ENCODE data around the gene IMMP2L. TPM values are rescaled to one million over a fixed set of nuclear protein-coding genes. Genes with fewer than 3 reads are reported as not detected.

The IMMP2L gene
- total and polyA plus RNA-seq, 4 donors, result 7.3 to 21.1 (median 12.4) TPM

DNA sequence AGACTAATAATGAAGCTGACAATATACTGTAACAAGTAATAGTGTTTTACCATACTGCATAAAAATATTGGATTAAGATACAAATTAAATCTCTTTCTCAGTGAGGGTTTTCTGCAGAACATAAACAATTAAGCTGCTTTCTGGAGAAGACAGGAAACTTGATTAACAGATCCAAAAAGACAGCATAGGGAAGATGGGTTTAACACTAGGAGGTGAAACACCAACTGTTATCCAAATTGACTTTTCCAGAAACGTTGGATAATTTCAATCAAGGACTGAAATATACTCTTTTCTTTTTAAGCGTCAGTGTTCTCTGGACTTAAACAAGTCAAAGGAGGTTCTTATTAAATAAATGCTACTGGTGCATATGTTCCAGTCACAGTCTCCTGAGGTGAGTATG lies 45.3 kb upstream of the IMMP2L start:
- DNase-seq (ENCODE audit: low spot score), result no peak
- Histone ChIP-seq H3K9ac (ENCODE audit: low read depth in 1 of 2, low read length in 2 of 2) (no peak overlapping the region), H3K36me3 (ENCODE audit: control insufficient read depth in 4 of 4, insufficient read depth in 3 of 4, low read depth in 1 of 4, low read length in 3 of 4) (no peaks in the 10 kb centered on the region), H3K27me3 (ENCODE audit: control insufficient read depth in 4 of 4, insufficient read depth in 4 of 4, low read length in 3 of 4) (no peaks in the 10 kb centered on the region), H3K4me1 (ENCODE audit: control insufficient read depth in 4 of 4, insufficient read depth in 4 of 4, low read length in 3 of 4) (no peaks in the 10 kb centered on the region), H3K9me3 (ENCODE audit: control insufficient read depth in 4 of 4, low read length in 3 of 4) (peaks cover 0 to 4% (median under 1%) of the 10 kb centered on the region in 4 donors), H3K27ac (ENCODE audit: low read depth in 1 of 2, low read length in 2 of 2) (no peak overlapping the region), H3K4me3 (ENCODE audit: low read depth in 1 of 3, low read length in 3 of 3) (no peak overlapping the region)
- WGBS, result 69% methylated on average over 2 of the region's 2 CpGs
- TF ChIP-seq JUND (IDR thresholded peaks at IDR 0.05) (no peak), GABPA (IDR thresholded peaks at IDR 0.05 in 1 of 2, conservative IDR thresholded peaks at IDR 0.05 in 1 of 2) (no peak), CTCF (IDR thresholded peaks at IDR 0.05; ENCODE audit: low read depth, low read length, missing input control) (no peak), RXRA (IDR thresholded peaks at IDR 0.05) (no peak), RAD21 (IDR thresholded peaks at IDR 0.05) (no peak), HNF4A (conservative IDR thresholded peaks at IDR 0.05) (no peak)

GRCh38 chr7:111605246-111605645 lies 43.0 kb upstream of the IMMP2L start:
- H3K4me1 ChIP-seq (ENCODE audit: control insufficient read depth in 4 of 4, insufficient read depth in 4 of 4, low read length in 3 of 4), result no peaks in the 10 kb centered on the region
- TF ChIP-seq, protein P1, sequence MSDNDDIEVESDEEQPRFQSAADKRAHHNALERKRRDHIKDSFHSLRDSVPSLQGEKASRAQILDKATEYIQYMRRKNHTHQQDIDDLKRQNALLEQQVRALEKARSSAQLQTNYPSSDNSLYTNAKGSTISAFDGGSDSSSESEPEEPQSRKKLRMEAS (IDR thresholded peaks at IDR 0.05), result no peak
- TF ChIP-seq SP1 (IDR thresholded peaks at IDR 0.05) (no peak), REST (IDR thresholded peaks at IDR 0.05) (no peak), FOXA1 (IDR thresholded peaks at IDR 0.05) (no peak), EGR1 (IDR thresholded peaks at IDR 0.05; ENCODE audit: low read depth in 2 of 2) (no peak), NR2F2 (IDR thresholded peaks at IDR 0.05) (no peak), GABPA (IDR thresholded peaks at IDR 0.05 in 1 of 2, conservative IDR thresholded peaks at IDR 0.05 in 1 of 2) (no peak), RXRA (IDR thresholded peaks at IDR 0.05) (no peak), RAD21 (IDR thresholded peaks at IDR 0.05) (no peak), JUND (IDR thresholded peaks at IDR 0.05) (no peak), YY1 (IDR thresholded peaks at IDR 0.05) (no peak)
- TF ChIP-seq, protein P2, sequence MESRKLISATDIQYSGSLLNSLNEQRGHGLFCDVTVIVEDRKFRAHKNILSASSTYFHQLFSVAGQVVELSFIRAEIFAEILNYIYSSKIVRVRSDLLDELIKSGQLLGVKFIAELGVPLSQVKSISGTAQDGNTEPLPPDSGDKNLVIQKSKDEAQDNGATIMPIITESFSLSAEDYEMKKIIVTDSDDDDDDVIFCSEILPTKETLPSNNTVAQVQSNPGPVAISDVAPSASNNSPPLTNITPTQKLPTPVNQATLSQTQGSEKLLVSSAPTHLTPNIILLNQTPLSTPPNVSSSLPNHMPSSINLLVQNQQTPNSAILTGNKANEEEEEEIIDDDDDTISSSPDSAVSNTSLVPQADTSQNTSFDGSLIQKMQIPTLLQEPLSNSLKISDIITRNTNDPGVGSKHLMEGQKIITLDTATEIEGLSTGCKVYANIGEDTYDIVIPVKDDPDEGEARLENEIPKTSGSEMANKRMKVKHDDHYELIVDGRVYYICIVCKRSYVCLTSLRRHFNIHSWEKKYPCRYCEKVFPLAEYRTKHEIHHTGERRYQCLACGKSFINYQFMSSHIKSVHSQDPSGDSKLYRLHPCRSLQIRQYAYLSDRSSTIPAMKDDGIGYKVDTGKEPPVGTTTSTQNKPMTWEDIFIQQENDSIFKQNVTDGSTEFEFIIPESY (IDR thresholded peaks at IDR 0.05), result no peak
- no peak overlapping the region for H3K4me3 ChIP-seq (ENCODE audit: low read depth in 1 of 3, low read length in 3 of 3)
- H3K9me3 ChIP-seq (ENCODE audit: control insufficient read depth in 4 of 4, low read length in 3 of 4), result peaks cover 0 to 4% (median under 1%) of the 10 kb centered on the region in 4 donors
- H3K36me3 ChIP-seq (ENCODE audit: control insufficient read depth in 4 of 4, insufficient read depth in 3 of 4, low read depth in 1 of 4, low read length in 3 of 4), result no peaks in the 10 kb centered on the region
- no peak for DNase-seq (ENCODE audit: low spot score)
- no peaks in the 10 kb centered on the region for H3K27me3 ChIP-seq (ENCODE audit: control insufficient read depth in 4 of 4, insufficient read depth in 4 of 4, low read length in 3 of 4)
- H3K9ac ChIP-seq (ENCODE audit: low read depth in 1 of 2, low read length in 2 of 2), result no peak overlapping the region
- no peak overlapping the region for H3K27ac ChIP-seq (ENCODE audit: low read depth in 1 of 2, low read length in 2 of 2)
- 64% methylated on average over 1 of the region's 1 CpG for WGBS

All from liver (tissue), 9 donors.